CD8-positive, alpha-beta memory T cell (primary cell): ENCODE results near the gene EHMT1. TPM values are rescaled to one million over a fixed set of nuclear protein-coding genes. Genes with fewer than 3 reads are reported as not detected.

Experiments used
- CTCF ChIA-PET: fragments of 350-600 bp; sonication (Branson Sonifier 250); formaldehyde crosslinking; loops from one replicate; lab custom pipeline; 2021; ENCODE audit warnings: antibody characterized with exemption; lab: Charles Lee
- POLR2A ChIA-PET: fragments of 350-600 bp; sonication (Branson Sonifier 250); formaldehyde crosslinking; loops from one replicate; lab custom pipeline; 2021; ENCODE audit warnings: antibody characterized with exemption; lab: Charles Lee
- DNase-seq, 5 donors: peaks; one replicate each; pipeline versions ENCODE4 v3.0.0 to v3.0.0-alpha.2; 2020 to 2022; ENCODE audit warnings: mixed read lengths in 1 of 5
- H3K27ac ChIP-seq: one replicate; pipeline ENCODE4 v1.7.0; 2013; ENCODE audit warnings: low read depth, mild to moderate bottlenecking, low read length, moderate library complexity
- H3K27me3 ChIP-seq: 2 replicates; pipeline ENCODE4 v1.7.0; 2013; ENCODE audit warnings: low read length, mild to moderate bottlenecking; ENCODE audit not compliant: insufficient read depth, poor library complexity, severe bottlenecking
- H3K36me3 ChIP-seq: 2 replicates; pipeline ENCODE4 v1.7.0; 2013; ENCODE audit warnings: mild to moderate bottlenecking, low read length, moderate library complexity; ENCODE audit not compliant: insufficient read depth
- H3K4me1 ChIP-seq: 2 replicates; pipeline ENCODE4 v1.7.0; 2013; ENCODE audit warnings: mild to moderate bottlenecking, low read length, moderate library complexity; ENCODE audit not compliant: insufficient read depth
- H3K4me3 ChIP-seq: 2 replicates; pipeline ENCODE4 v1.7.0; 2013; ENCODE audit warnings: mild to moderate bottlenecking, low read length
- H3K9me3 ChIP-seq: 2 replicates; pipeline ENCODE4 v1.7.0; 2013; ENCODE audit warnings: mild to moderate bottlenecking, low read length
- H3K27ac Mint-ChIP-seq, 8 donors: one replicate each; pipeline ENCODE4 v1.8.0; 2020 to 2021; ENCODE audit warnings: mixed read lengths in 8 of 8, mild to moderate bottlenecking in 6 of 8, inconsistent platforms in 3 of 8, moderate library complexity in 3 of 8
- H3K27me3 Mint-ChIP-seq, 2 donors: one replicate each; pipeline ENCODE4 v1.8.0; 2020 to 2021; ENCODE audit warnings: mixed read lengths in 2 of 2, mild to moderate bottlenecking in 1 of 2, moderate library complexity in 1 of 2
- H3K36me3 Mint-ChIP-seq, 3 donors: one replicate each; pipeline ENCODE4 v1.8.0; 2020 to 2021; ENCODE audit warnings: mixed read lengths in 3 of 3, inconsistent platforms in 1 of 3, mild to moderate bottlenecking in 1 of 3
- H3K4me1 Mint-ChIP-seq, 3 donors: one replicate each; pipeline ENCODE4 v1.8.0; 2020 to 2021; ENCODE audit warnings: mixed read lengths in 3 of 3, inconsistent platforms in 1 of 3, mild to moderate bottlenecking in 1 of 3
- H3K4me3 Mint-ChIP-seq, 7 donors: one replicate each; pipeline ENCODE4 v1.8.0; 2020 to 2021; ENCODE audit warnings: mixed read lengths in 7 of 7, mild to moderate bottlenecking in 6 of 7, moderate library complexity in 4 of 7, inconsistent platforms in 2 of 7
- H3K9me3 Mint-ChIP-seq, 5 donors: one replicate each; pipeline ENCODE4 v1.8.0; 2020 to 2022; ENCODE audit warnings: mixed read lengths in 5 of 5, mild to moderate bottlenecking in 3 of 5, moderate library complexity in 2 of 5, inconsistent platforms in 1 of 5
- polyA plus RNA-seq: library from polyadenylated mRNA; unstranded; fragments of 300-500 nt; fragmentation: Illumina TruSeq; gene quantifications from one replicate; pipeline ENCODE4 v1.2.3, GENCODE V29; 2021
- total RNA-seq, 2 experiments: library from RNA; stranded (reverse); gene quantifications; one replicate each; pipeline ENCODE4 v1.2.3, GENCODE V29; 2021

Gene EHMT1
- total and polyA plus RNA-seq, 3 experiments from 2014 or later: 37.0 to 74.6 (median 68.9) TPM

GRCh38 chr9:137666955-137667670 is 48.3 kb downstream of the EHMT1 start:
- CTCF ChIA-PET: no interaction called here
- H3K27me3 Mint-ChIP-seq: no peaks in the 10 kb centered on the region
- peak overlapping the region in 6 of 8 donors; percentile 3 to 77 (median 61) for H3K27ac Mint-ChIP-seq
- POLR2A ChIA-PET: no interaction called here
- no peaks in the 10 kb centered on the region for H3K9me3 ChIP-seq
- peaks cover 11% of the 10 kb centered on the region for H3K4me1 ChIP-seq
- no peaks in the 10 kb centered on the region for H3K27me3 ChIP-seq
- no peaks in the 10 kb centered on the region for H3K9me3 Mint-ChIP-seq
- no peak for DNase-seq
- H3K27ac ChIP-seq: no peak overlapping the region
- H3K4me3 ChIP-seq: no peak overlapping the region
- H3K4me3 Mint-ChIP-seq: no peak overlapping the region
- H3K4me1 Mint-ChIP-seq: peaks cover 37 to 72% (median 43%) of the 10 kb centered on the region in 3 donors
- H3K36me3 ChIP-seq: no peaks in the 10 kb centered on the region
- H3K36me3 Mint-ChIP-seq: peaks cover 4 to 46% (median 9%) of the 10 kb centered on the region in 3 donors

- H3K4me3 ChIP-seq: no peak overlapping the region
- no peaks in the 10 kb centered on the region for H3K9me3 ChIP-seq
- H3K27ac Mint-ChIP-seq: peak overlapping the region in 5 of 8 donors; percentile 5 to 91 (median 36)
- H3K36me3 Mint-ChIP-seq: peaks cover 4 to 43% (median 9%) of the 10 kb centered on the region in 3 donors
- no peaks in the 10 kb centered on the region for H3K27me3 Mint-ChIP-seq
- H3K4me3 Mint-ChIP-seq: no peak overlapping the region
- H3K9me3 Mint-ChIP-seq: no peaks in the 10 kb centered on the region
- DNase-seq: no peak
- H3K4me1 Mint-ChIP-seq: peaks cover 42 to 80% (median 52%) of the 10 kb centered on the region in 3 donors
- H3K27me3 ChIP-seq: no peaks in the 10 kb centered on the region
- POLR2A ChIA-PET: no interaction called here
- H3K36me3 ChIP-seq: no peaks in the 10 kb centered on the region
- CTCF ChIA-PET: no interaction called here
- no peak overlapping the region for H3K27ac ChIP-seq
- peaks cover 14% of the 10 kb centered on the region for H3K4me1 ChIP-seq
Measured at GRCh38 chr9:137668203-137668602, 49.4 kb downstream of the EHMT1 start.

- H3K27ac Mint-ChIP-seq: peak overlapping the region in 3 of 8 donors; percentile 37 to 84 (median 61)
- H3K4me1 Mint-ChIP-seq: peaks cover 43 to 80% (median 49%) of the 10 kb centered on the region in 3 donors
- no peak overlapping the region for H3K4me3 Mint-ChIP-seq
Measured at GRCh38 chr9:137669261-137669672, 50.5 kb downstream of the EHMT1 start.

GRCh38 chr9:137670391-137671195 is 51.8 kb downstream of the EHMT1 start:
- Histone ChIP-seq H3K27me3 (no peaks in the 10 kb centered on the region), H3K9me3 (no peaks in the 10 kb centered on the region), H3K36me3 (no peaks in the 10 kb centered on the region), H3K27ac (no peak overlapping the region), H3K4me3 (no peak overlapping the region), H3K4me1 (peaks cover 19% of the 10 kb centered on the region)
- no peaks in the 10 kb centered on the region for H3K27me3 Mint-ChIP-seq
- CTCF ChIA-PET: interaction anchor here (0.7 to 0.9 kb wide), 2 partner anchors 42 to 111 kb away, joined by 3 read pairs; no protein-coding TSS in a partner anchor
- peak overlapping the region in 4 of 8 donors; percentile 20 to 79 (median 34) for H3K27ac Mint-ChIP-seq
- DNase-seq: no peak
- POLR2A ChIA-PET: no interaction called here
- H3K4me3 Mint-ChIP-seq: no peak overlapping the region
- peaks cover 46 to 82% (median 52%) of the 10 kb centered on the region in 3 donors for H3K4me1 Mint-ChIP-seq
- H3K36me3 Mint-ChIP-seq: peaks cover 4 to 38% (median 10%) of the 10 kb centered on the region in 3 donors
- no peaks in the 10 kb centered on the region for H3K9me3 Mint-ChIP-seq

More at GRCh38 chr9:137669261-137669672, 50.5 kb downstream of the EHMT1 start:
- no peak overlapping the region for H3K27ac ChIP-seq
- no peaks in the 10 kb centered on the region for H3K9me3 ChIP-seq
- peaks cover 19% of the 10 kb centered on the region for H3K4me1 ChIP-seq
- CTCF ChIA-PET: no interaction called here
- H3K27me3 Mint-ChIP-seq: no peaks in the 10 kb centered on the region
- H3K36me3 Mint-ChIP-seq: peaks cover 4 to 41% (median 8%) of the 10 kb centered on the region in 3 donors
- no peaks in the 10 kb centered on the region for H3K36me3 ChIP-seq
- no peaks in the 10 kb centered on the region for H3K9me3 Mint-ChIP-seq
- no peak for DNase-seq
- POLR2A ChIA-PET: no interaction called here
- H3K27me3 ChIP-seq: no peaks in the 10 kb centered on the region
- H3K4me3 ChIP-seq: no peak overlapping the region

- H3K27ac ChIP-seq: no peak overlapping the region
- CTCF ChIA-PET: interaction anchor here (0.7 to 0.9 kb wide), 2 partner anchors 42 to 111 kb away, joined by 3 read pairs; no protein-coding TSS in a partner anchor
- Mint-ChIP-seq H3K36me3 (peaks cover 4 to 34% (median 10%) of the 10 kb centered on the region in 3 donors), H3K4me3 (no peak overlapping the region), H3K9me3 (no peaks in the 10 kb centered on the region), H3K4me1 (peaks cover 46 to 78% (median 52%) of the 10 kb centered on the region in 3 donors), H3K27me3 (no peaks in the 10 kb centered on the region), H3K27ac (no peak overlapping the region)
- no peak for DNase-seq
- POLR2A ChIA-PET: no interaction called here
- peaks cover 17% of the 10 kb centered on the region for H3K4me1 ChIP-seq
- H3K9me3 ChIP-seq: no peaks in the 10 kb centered on the region
- no peaks in the 10 kb centered on the region for H3K27me3 ChIP-seq
- H3K4me3 ChIP-seq: no peak overlapping the region
- no peaks in the 10 kb centered on the region for H3K36me3 ChIP-seq
Measured at GRCh38 chr9:137671196-137671538, 52.4 kb downstream of the EHMT1 start.

GRCh38 chr9:137671721-137672120 is 52.9 kb downstream of the EHMT1 start:
- Histone ChIP-seq H3K4me3 (no peak overlapping the region), H3K27ac (no peak overlapping the region), H3K4me1 (peaks cover 11% of the 10 kb centered on the region), H3K27me3 (no peaks in the 10 kb centered on the region), H3K36me3 (no peaks in the 10 kb centered on the region), H3K9me3 (no peaks in the 10 kb centered on the region)
- Mint-ChIP-seq H3K27ac (peak overlapping the region in 1 of 8 donors; percentile 22), H3K4me3 (no peak overlapping the region), H3K27me3 (no peaks in the 10 kb centered on the region), H3K9me3 (no peaks in the 10 kb centered on the region), H3K36me3 (peaks cover 4 to 29% (median 10%) of the 10 kb centered on the region in 3 donors), H3K4me1 (peaks cover 45 to 72% (median 52%) of the 10 kb centered on the region in 3 donors)
- CTCF ChIA-PET: interaction anchor here (0.9 kb wide), 1 partner anchor 43 kb away, joined by 3 read pairs; no protein-coding TSS in a partner anchor
- POLR2A ChIA-PET: no interaction called here
- no peak for DNase-seq

- Mint-ChIP-seq H3K4me3 (peak overlapping the region in 1 of 7 donors; percentile 13), H3K27me3 (no peaks in the 10 kb centered on the region), H3K9me3 (no peaks in the 10 kb centered on the region), H3K36me3 (peaks cover 4 to 32% (median 10%) of the 10 kb centered on the region in 3 donors), H3K4me1 (peaks cover 36 to 63% (median 43%) of the 10 kb centered on the region in 3 donors), H3K27ac (peak overlapping the region in 1 of 8 donors; percentile 33)
- Histone ChIP-seq H3K36me3 (no peaks in the 10 kb centered on the region), H3K27me3 (no peaks in the 10 kb centered on the region), H3K9me3 (no peaks in the 10 kb centered on the region), H3K4me1 (peaks cover 8% of the 10 kb centered on the region), H3K4me3 (no peak overlapping the region), H3K27ac (no peak overlapping the region)
- ChIA-PET CTCF (interaction anchor here (1.0 to 1.4 kb wide), 4 partner anchors 9 to 99 kb away, joined by 3 to 5 read pairs (median 4); no protein-coding TSS in a partner anchor), POLR2A (no interaction called here)
- DNase-seq: peak; percentile 7 to 57 (median 30)
Measured at GRCh38 chr9:137672907-137673791, 54.3 kb downstream of the EHMT1 start.
